Heart left ventricle (tissue), 13 donors: ENCODE data around the gene GAS2L2.

ENCODE experiments used
- CTCF ChIP-seq, 12 donors: fragments of 200-600 bp; sonication (generic) in 4 of 12; IDR thresholded peaks; one replicate each; pipeline versions ENCODE4 v1.5.0 to v1.8.0; 2018 to 2022; ENCODE audit warnings: antibody characterized with exemption in 12 of 12, mild to moderate bottlenecking in 5 of 12
- POLR2A ChIP-seq, 2 donors: fragments of 450-650 bp; IDR thresholded peaks; one replicate each; pipeline ENCODE4 v1.6.1; 2017; ENCODE audit warnings: antibody characterized with exemption in 2 of 2, mild to moderate bottlenecking in 2 of 2, moderate library complexity in 2 of 2
- donor health status: ischemic (EF 13 %, LVEDD 7.1; RV severe dilation, severe dysfunction).
- donor health status: DM: no; HTN: yes; CAD: no.
- donor health status: DM: no; HTN: no; CAD: no.
- donor health status: ischemic (EF 25% LVEDD 6.9; RV normal size, moderate dysfunction).
- donor health status: ischemic (EF 25% LVEDD 5.7; RV mildly dilated, moderate dysfunction).
- donor health status: ischemic (EF 35%, LVEDD 5.7; RV mildly dilated, moderate dysfunction).
- donor health status: nonischemic (EF 11% LVEDD 7.7; RV severe dilation, severe dysfunction).
- donor health status: DM: yes; HTN: yes; CAD: no.
- donor health status: PGD.
- donor health status: ischemic (EF 29% LVEDD 5.4; RV normal size, mild dysfunction).
- donor health status: nonischemic (EF 23%, LVEDD 6.1; RV moderate dilation, normal function).

- no peak for TF ChIP-seq POLR2A (IDR thresholded peaks at IDR 0.05)
- TF ChIP-seq CTCF (IDR thresholded peaks at IDR 0.05) = no peak
These were observed 21.7 kb downstream of the GAS2L2 start, which contains the start of gene RASL10B for GRCh38 chr17:35731239-35731916.
